Testis (tissue), 3 donors: ENCODE results near the gene CDYL. TPM values are rescaled to one million over a fixed set of nuclear protein-coding genes. Genes with fewer than 3 reads are reported as not detected.

Experiments used
- DNase-seq: peaks from one replicate; pipeline ENCODE4 v3.0.0-alpha.2; 2019
- H3K27ac ChIP-seq, 2 donors: fragments of 200-600 bp; sonication (generic); one replicate each; pipeline ENCODE4 v1.5.1; 2019
- H3K27me3 ChIP-seq: fragments of 200-600 bp; sonication (generic); one replicate; pipeline ENCODE4 v1.5.1; 2019
- H3K36me3 ChIP-seq: fragments of 200-600 bp; sonication (generic); one replicate; pipeline ENCODE4 v1.5.1; 2017; ENCODE audit warnings: low read depth; ENCODE audit errors: missing control alignments
- H3K4me1 ChIP-seq: fragments of 200-600 bp; sonication (generic); one replicate; pipeline ENCODE4 v1.5.1; 2019
- H3K4me3 ChIP-seq, 2 donors: fragments of 200-600 bp; sonication (generic); one replicate each; pipeline ENCODE4 v1.5.1; 2017 to 2019
- H3K9me3 ChIP-seq: fragments of 200-600 bp; sonication (generic); one replicate; pipeline ENCODE4 v1.5.1; 2017
- POLR2A ChIP-seq: fragments of 450-650 bp; IDR thresholded peaks from one replicate; pipeline ENCODE4 v1.6.1; 2017; ENCODE audit warnings: antibody characterized with exemption, mild to moderate bottlenecking, moderate library complexity
- WGBS, 2 donors: methylation state at CpG; one replicate each; pipeline ENCODE4 v1.1.5; 2018; 5-methylcytosine and 5-hydroxymethylcytosine counted together
- intact Hi-C: fragments of 100-400 bp; cut with DNase I; formaldehyde crosslinking; loops from one replicate; pipeline ENCODE4 v1.15.1; 2023; ENCODE audit warnings: low total_unique reads
- polyA plus RNA-seq: library from polyadenylated mRNA; stranded (reverse); fragments of 350-450 nt; fragmentation: Illumina TruSeq; extraction: RNeasy Lipid Tissue Mini Kit (QIAGEN cat#74804); gene quantifications from one replicate; pipeline ENCODE4 v1.2.3, GENCODE V29; 2014; ENCODE audit warnings: low read depth, low replicate concordance; ENCODE audit not compliant: insufficient read depth
- total RNA-seq, 2 donors: library from RNA; depleted of rRNA; stranded (reverse); fragments of >200 nt; gene quantifications; one replicate each; pipeline ENCODE4 v1.2.3, GENCODE V29; 2016
- TF ChIP-seq, protein P1 (sequence below), 3 experiments: fragments of 450-650 bp in 2 of 3; fragments of 200-600 bp in 1 of 3; sonication (generic) in 1 of 3; IDR thresholded peaks; one replicate each; pipeline ENCODE4 v1.5.1; 2016 to 2019; ENCODE audit warnings: antibody characterized with exemption in 3 of 3, mild to moderate bottlenecking in 2 of 3, moderate library complexity in 1 of 3

The CDYL gene
- total and polyA plus RNA-seq, 3 donors from 2014 or later = 26.8 to 72.8 (median 46.3) TPM

DNA sequence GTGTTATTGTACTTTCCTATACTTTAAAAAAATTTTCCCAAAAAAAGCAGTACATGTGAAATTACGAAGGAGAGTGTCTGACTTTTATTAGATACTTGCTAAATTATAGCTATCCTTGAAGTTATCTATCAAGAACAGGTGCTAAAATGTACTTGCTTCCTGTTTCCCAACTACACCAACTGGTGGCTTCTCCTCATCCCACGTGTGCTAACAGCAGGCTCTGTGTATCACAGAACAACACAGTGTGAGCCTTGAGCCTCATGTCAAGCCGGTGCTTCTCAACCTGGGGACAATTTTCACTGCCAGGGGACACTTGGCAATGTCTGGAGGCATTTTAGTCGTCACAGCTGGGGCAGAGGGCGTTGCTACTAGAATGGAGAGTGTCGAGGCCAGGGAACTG is 36.2 kb upstream of the CDYL start:
- no peaks in the 10 kb centered on the region for H3K9me3 ChIP-seq
- no peak overlapping the region for H3K27ac ChIP-seq
- no peaks in the 10 kb centered on the region for H3K27me3 ChIP-seq
- TF ChIP-seq POLR2A = no peak
- TF ChIP-seq, protein P1, sequence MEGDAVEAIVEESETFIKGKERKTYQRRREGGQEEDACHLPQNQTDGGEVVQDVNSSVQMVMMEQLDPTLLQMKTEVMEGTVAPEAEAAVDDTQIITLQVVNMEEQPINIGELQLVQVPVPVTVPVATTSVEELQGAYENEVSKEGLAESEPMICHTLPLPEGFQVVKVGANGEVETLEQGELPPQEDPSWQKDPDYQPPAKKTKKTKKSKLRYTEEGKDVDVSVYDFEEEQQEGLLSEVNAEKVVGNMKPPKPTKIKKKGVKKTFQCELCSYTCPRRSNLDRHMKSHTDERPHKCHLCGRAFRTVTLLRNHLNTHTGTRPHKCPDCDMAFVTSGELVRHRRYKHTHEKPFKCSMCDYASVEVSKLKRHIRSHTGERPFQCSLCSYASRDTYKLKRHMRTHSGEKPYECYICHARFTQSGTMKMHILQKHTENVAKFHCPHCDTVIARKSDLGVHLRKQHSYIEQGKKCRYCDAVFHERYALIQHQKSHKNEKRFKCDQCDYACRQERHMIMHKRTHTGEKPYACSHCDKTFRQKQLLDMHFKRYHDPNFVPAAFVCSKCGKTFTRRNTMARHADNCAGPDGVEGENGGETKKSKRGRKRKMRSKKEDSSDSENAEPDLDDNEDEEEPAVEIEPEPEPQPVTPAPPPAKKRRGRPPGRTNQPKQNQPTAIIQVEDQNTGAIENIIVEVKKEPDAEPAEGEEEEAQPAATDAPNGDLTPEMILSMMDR (IDR thresholded peaks at IDR 0.05) = no peak
- no peaks in the 10 kb centered on the region for H3K4me1 ChIP-seq
- H3K4me3 ChIP-seq = no peak overlapping the region
- no peak for DNase-seq
- no peaks in the 10 kb centered on the region for H3K36me3 ChIP-seq
- 54 to 70% methylated on average over 6 of the region's 6 CpGs for WGBS, 2 donors
- intact Hi-C loops = no loop called here

DNA sequence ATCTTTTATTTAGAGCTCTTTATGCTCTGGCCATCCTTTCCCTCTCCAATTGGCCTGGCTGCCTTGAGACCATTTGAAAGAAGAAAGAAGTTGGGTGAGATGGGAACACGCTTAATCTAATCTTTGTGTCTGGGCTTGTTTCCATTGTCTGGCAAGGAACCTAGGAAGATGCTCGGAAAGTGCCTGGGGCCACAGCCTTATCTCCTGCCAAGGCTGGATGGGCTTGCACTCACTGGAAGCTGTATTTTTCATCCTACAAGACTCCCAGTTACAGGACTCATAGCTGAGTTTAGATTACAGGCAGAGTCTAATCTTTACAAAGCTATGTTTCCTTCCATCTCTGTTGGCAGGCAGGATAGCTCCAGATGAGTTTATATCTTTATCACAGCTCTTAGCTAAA is 33.1 kb upstream of the CDYL start:
- TF ChIP-seq, protein P1 (IDR thresholded peaks at IDR 0.05) = no peak
- TF ChIP-seq POLR2A = no peak
- no peaks in the 10 kb centered on the region for H3K27me3 ChIP-seq
- H3K36me3 ChIP-seq = no peaks in the 10 kb centered on the region
- H3K9me3 ChIP-seq = no peaks in the 10 kb centered on the region
- WGBS, 2 donors = 45 to 46% methylated on average over 2 of the region's 2 CpGs
- no peak overlapping the region for H3K27ac ChIP-seq
- DNase-seq = peak; percentile 54
- no peaks in the 10 kb centered on the region for H3K4me1 ChIP-seq
- H3K4me3 ChIP-seq = no peak overlapping the region
- intact Hi-C loops = no loop called here

DNA sequence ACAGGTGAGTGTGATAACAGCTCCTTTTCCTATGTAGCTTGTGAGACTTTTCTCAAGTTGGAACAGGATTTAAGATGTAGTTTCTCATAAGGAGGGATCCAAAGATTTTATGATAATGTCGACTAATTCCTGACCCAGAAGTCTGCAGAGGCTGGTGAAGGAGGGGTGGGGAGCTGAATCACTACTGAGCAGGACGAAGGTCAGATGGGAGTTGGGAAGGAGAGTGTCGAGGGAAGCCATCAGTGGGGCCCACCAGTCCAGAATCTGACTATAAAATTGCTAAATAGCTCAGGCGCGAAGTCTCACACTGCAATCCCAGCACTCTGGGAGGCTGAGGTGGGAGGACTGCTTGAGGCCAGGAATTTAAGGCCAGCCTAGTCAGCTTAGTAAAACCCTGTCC is 32.3 kb upstream of the CDYL start:
- Histone ChIP-seq H3K27ac (no peak overlapping the region), H3K4me3 (no peak overlapping the region), H3K36me3 (no peaks in the 10 kb centered on the region), H3K9me3 (no peaks in the 10 kb centered on the region), H3K4me1 (no peaks in the 10 kb centered on the region), H3K27me3 (no peaks in the 10 kb centered on the region)
- 64 to 77% methylated on average over 5 of the region's 5 CpGs for WGBS, 2 donors
- DNase-seq = no peak
- intact Hi-C loops = no loop called here
- no peak for TF ChIP-seq POLR2A
- TF ChIP-seq, protein P1 (IDR thresholded peaks at IDR 0.05) = no peak

DNA sequence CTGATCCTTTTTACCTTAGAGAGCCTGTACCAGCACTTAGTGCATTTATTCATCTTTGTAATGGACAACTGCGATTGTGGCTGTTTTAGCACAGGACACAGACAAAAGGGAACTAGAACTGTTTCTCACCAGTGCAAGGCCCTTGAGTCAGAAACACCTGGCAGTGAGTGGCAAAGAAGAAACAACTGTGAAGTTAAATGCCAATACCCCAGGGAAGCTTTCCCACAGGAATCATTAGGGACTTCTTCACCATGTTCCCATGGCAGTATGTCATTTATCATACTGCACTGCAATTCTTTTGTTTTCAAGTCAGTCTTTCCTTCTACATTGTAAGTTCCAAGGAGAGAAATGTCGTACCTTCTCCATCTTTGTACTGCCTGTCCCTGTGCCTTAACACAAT is 28.6 kb upstream of the CDYL start:
- H3K4me3 ChIP-seq = no peak overlapping the region
- DNase-seq = no peak
- no peaks in the 10 kb centered on the region for H3K36me3 ChIP-seq
- H3K27me3 ChIP-seq = no peaks in the 10 kb centered on the region
- WGBS, 2 donors = 94 to 95% methylated on average over 2 of the region's 2 CpGs
- intact Hi-C loops = no loop called here
- H3K4me1 ChIP-seq = no peaks in the 10 kb centered on the region
- H3K27ac ChIP-seq = no peak overlapping the region
- TF ChIP-seq POLR2A = no peak
- TF ChIP-seq, protein P1 (IDR thresholded peaks at IDR 0.05) = no peak
- no peaks in the 10 kb centered on the region for H3K9me3 ChIP-seq

DNA sequence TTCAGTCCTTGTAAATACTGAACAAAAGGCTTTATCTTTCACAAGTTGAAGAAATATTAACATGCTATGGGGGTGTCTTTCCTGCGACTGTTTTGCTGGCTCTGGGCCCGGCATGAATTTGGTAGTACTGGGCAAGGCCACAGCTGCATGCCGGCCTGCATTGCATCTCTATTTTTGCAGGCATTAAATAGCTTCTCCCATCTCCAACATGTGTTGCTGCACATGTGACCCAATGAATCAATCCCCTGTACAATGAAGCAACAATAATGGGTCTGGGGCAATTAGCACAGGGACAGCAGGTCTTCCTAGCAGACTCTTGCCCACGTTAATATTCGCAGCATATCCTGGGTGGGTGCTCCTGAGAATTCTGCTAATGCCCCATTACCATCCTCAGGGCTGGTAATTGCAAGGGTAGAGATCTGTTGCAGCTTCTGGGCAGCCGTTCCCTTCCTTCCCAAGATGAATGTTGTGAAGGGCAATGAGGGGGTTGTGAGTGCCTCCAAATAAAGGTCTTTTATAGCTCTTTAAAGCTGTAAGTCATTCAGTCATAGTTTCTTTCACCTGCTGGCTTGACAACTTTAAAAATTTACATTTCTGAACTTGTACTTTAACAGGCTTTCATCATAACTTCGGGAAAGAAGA is 24.3 kb upstream of the CDYL start:
- H3K9me3 ChIP-seq = no peaks in the 10 kb centered on the region
- TF ChIP-seq POLR2A = no peak
- TF ChIP-seq, protein P1 (IDR thresholded peaks at IDR 0.05) = no peak
- H3K27me3 ChIP-seq = no peaks in the 10 kb centered on the region
- H3K4me3 ChIP-seq = no peak overlapping the region
- H3K36me3 ChIP-seq = no peaks in the 10 kb centered on the region
- H3K4me1 ChIP-seq = no peaks in the 10 kb centered on the region
- intact Hi-C loops = no loop called here
- WGBS, 2 donors = 48 to 69% methylated on average over 7 of the region's 7 CpGs
- no peak overlapping the region for H3K27ac ChIP-seq
- DNase-seq = peak; percentile 41
